Mesothelial cell of epicardium (in vitro differentiated cells): ENCODE measurements around the gene PACSIN3. TPM values are rescaled to one million over a fixed set of nuclear protein-coding genes. Genes with fewer than 3 reads are reported as not detected.

Source experiments
- DNase-seq, 2 experiments: peaks; one replicate each; pipeline ENCODE4 v3.0.0; 2021; ENCODE audit warnings: low spot score in 2 of 2; ENCODE audit not compliant: unreplicated experiment in 2 of 2
- H3K27ac Mint-ChIP-seq: 2 replicates; pipeline ENCODE4 v1.8.0; 2021; ENCODE audit warnings: mixed read lengths
- H3K27me3 Mint-ChIP-seq: 2 replicates; pipeline ENCODE4 v1.8.0; 2021; ENCODE audit warnings: low read depth, mixed read lengths
- H3K36me3 Mint-ChIP-seq: 2 replicates; pipeline ENCODE4 v1.8.0; 2021; ENCODE audit warnings: mixed read lengths
- H3K4me1 Mint-ChIP-seq: 2 replicates; pipeline ENCODE4 v1.8.0; 2021; ENCODE audit warnings: mixed read lengths
- H3K4me3 Mint-ChIP-seq: 2 replicates; pipeline ENCODE4 v1.8.0; 2021; ENCODE audit warnings: mild to moderate bottlenecking, moderate library complexity, mixed read lengths
- H3K9me3 Mint-ChIP-seq: 2 replicates; pipeline ENCODE4 v1.8.0; 2021; ENCODE audit warnings: mixed read lengths
- CTCF ChIP-seq: fragments of 200-600 bp; sonication (generic); IDR thresholded peaks from one replicate; pipeline ENCODE4 v1.5.0; 2021; ENCODE audit warnings: antibody characterized with exemption; ENCODE audit not compliant: unreplicated experiment
- total RNA-seq: library from RNA; stranded (reverse); gene quantifications from 3 replicates; pipeline ENCODE4 v1.2.1, GENCODE V29; 2021

The PACSIN3 gene
- total RNA-seq, 1 donor from 2014 or later, result 64.1 TPM

GRCh38 chr11:47179655-47179991 is 6.6 kb downstream of the PACSIN3 start:
- no peak overlapping the region for H3K4me3 Mint-ChIP-seq

GRCh38 chr11:47178737-47179654 is 7.2 kb downstream of the PACSIN3 start:
- peaks cover 4% of the 10 kb centered on the region for H3K36me3 Mint-ChIP-seq
- peak; percentile 46 for TF ChIP-seq CTCF

More at GRCh38 chr11:47179655-47179991, 6.6 kb downstream of the PACSIN3 start:
- H3K4me1 Mint-ChIP-seq, result peaks cover 26% of the 10 kb centered on the region
- peaks cover 4% of the 10 kb centered on the region for H3K36me3 Mint-ChIP-seq
- H3K27me3 Mint-ChIP-seq, result no peaks in the 10 kb centered on the region
- no peak for DNase-seq
- TF ChIP-seq CTCF, result no peak
- H3K27ac Mint-ChIP-seq, result no peak overlapping the region
- H3K9me3 Mint-ChIP-seq, result no peaks in the 10 kb centered on the region

GRCh38 chr11:47178316-47178715 is 7.9 kb downstream of the PACSIN3 start:
- H3K27ac Mint-ChIP-seq, result no peak overlapping the region
- TF ChIP-seq CTCF, result no peak
- H3K27me3 Mint-ChIP-seq, result no peaks in the 10 kb centered on the region
- no peaks in the 10 kb centered on the region for H3K9me3 Mint-ChIP-seq
- H3K4me3 Mint-ChIP-seq, result no peak overlapping the region
- peaks cover 21% of the 10 kb centered on the region for H3K4me1 Mint-ChIP-seq
- DNase-seq, result no peak
- peaks cover 4% of the 10 kb centered on the region for H3K36me3 Mint-ChIP-seq

More at GRCh38 chr11:47178737-47179654, 7.2 kb downstream of the PACSIN3 start:
- H3K27ac Mint-ChIP-seq, result no peak overlapping the region
- peaks cover 21% of the 10 kb centered on the region for H3K4me1 Mint-ChIP-seq
- no peaks in the 10 kb centered on the region for H3K27me3 Mint-ChIP-seq
- H3K9me3 Mint-ChIP-seq, result no peaks in the 10 kb centered on the region
- DNase-seq, result no peak
- H3K4me3 Mint-ChIP-seq, result no peak overlapping the region

GRCh38 chr11:47177846-47178245 is 8.4 kb downstream of the PACSIN3 start:
- no peak for TF ChIP-seq CTCF

GRCh38 chr11:47177229-47177845 is 8.9 kb downstream of the PACSIN3 start:
- peak overlapping the region; percentile 98 for H3K27ac Mint-ChIP-seq
- peak in 1 of 2 experiments; percentile 67 for DNase-seq
- peaks cover 4% of the 10 kb centered on the region for H3K36me3 Mint-ChIP-seq
- H3K27me3 Mint-ChIP-seq, result no peaks in the 10 kb centered on the region
- peaks cover 21% of the 10 kb centered on the region for H3K4me1 Mint-ChIP-seq
- H3K4me3 Mint-ChIP-seq, result peak overlapping the region; percentile 97
- H3K9me3 Mint-ChIP-seq, result no peaks in the 10 kb centered on the region
- TF ChIP-seq CTCF, result peak; percentile 57

More at GRCh38 chr11:47177846-47178245, 8.4 kb downstream of the PACSIN3 start:
- H3K27ac Mint-ChIP-seq, result peak overlapping the region; percentile 98
- H3K4me3 Mint-ChIP-seq, result peak overlapping the region; percentile 97
- H3K9me3 Mint-ChIP-seq, result no peaks in the 10 kb centered on the region
- peaks cover 4% of the 10 kb centered on the region for H3K36me3 Mint-ChIP-seq
- peaks cover 21% of the 10 kb centered on the region for H3K4me1 Mint-ChIP-seq
- no peak for DNase-seq
- H3K27me3 Mint-ChIP-seq, result no peaks in the 10 kb centered on the region
